Trophoblast cell (in vitro differentiated cells and primary cell): ENCODE measurements around the gene PDE11A.
A peak's percentile ranks its signal among the peaks of the same experiment; 100 is the strongest.

ENCODE experiments used
- DNase-seq, 2 donors: peaks; one replicate each; pipeline ENCODE4 v3.0.0-alpha.2; 2016
- H2AFZ ChIP-seq: 2 replicates; pipeline ENCODE4 v1.6.1; 2013; ENCODE audit warnings: low read length, moderate library complexity, mild to moderate bottlenecking; ENCODE audit not compliant: insufficient read depth, poor library complexity
- H2AK5ac ChIP-seq: 2 replicates; pipeline ENCODE4 v1.6.1; 2013; ENCODE audit warnings: mild to moderate bottlenecking, low read length
- H2BK120ac ChIP-seq: 2 replicates; pipeline ENCODE4 v1.6.1; 2013; ENCODE audit warnings: low read length, mild to moderate bottlenecking, moderate library complexity; ENCODE audit not compliant: insufficient read depth, poor library complexity
- H2BK12ac ChIP-seq: 2 replicates; pipeline ENCODE4 v1.6.1; 2013; ENCODE audit warnings: mild to moderate bottlenecking, low read length, moderate library complexity
- H2BK5ac ChIP-seq: 2 replicates; pipeline ENCODE4 v1.6.1; 2013; ENCODE audit warnings: low read length, low read depth, moderate library complexity, mild to moderate bottlenecking; ENCODE audit not compliant: poor library complexity
- H3K14ac ChIP-seq: 2 replicates; pipeline ENCODE4 v1.6.1; 2013; ENCODE audit warnings: mild to moderate bottlenecking, low read length
- H3K18ac ChIP-seq: 2 replicates; pipeline ENCODE4 v1.6.1; 2013; ENCODE audit warnings: mild to moderate bottlenecking, low read length
- H3K23ac ChIP-seq: 2 replicates; pipeline ENCODE4 v1.6.1; 2013; ENCODE audit warnings: low read length
- H3K27ac ChIP-seq: 2 replicates; pipeline ENCODE4 v1.5.1; 2013; ENCODE audit warnings: low read depth, mild to moderate bottlenecking, inconsistent platforms, low read length, moderate library complexity
- H3K27me3 ChIP-seq: 2 replicates; pipeline ENCODE4 v1.6.1; 2013; ENCODE audit warnings: inconsistent platforms, mild to moderate bottlenecking, low read length, moderate library complexity; ENCODE audit not compliant: insufficient read depth
- H3K36me3 ChIP-seq, 2 experiments: 1 replicate in 1 of 2; 2 replicates in 1 of 2; pipeline ENCODE4 v1.6.1; 2013; ENCODE audit warnings: low read length in 2 of 2, mild to moderate bottlenecking in 2 of 2, moderate library complexity in 1 of 2; ENCODE audit not compliant: insufficient read depth in 2 of 2, control insufficient read depth in 1 of 2
- H3K4ac ChIP-seq: 2 replicates; pipeline ENCODE4 v1.6.1; 2013; ENCODE audit warnings: low read depth, mild to moderate bottlenecking, low read length, moderate library complexity
- H3K4me1 ChIP-seq, 2 experiments: 1 replicate in 1 of 2; 2 replicates in 1 of 2; pipeline ENCODE4 v1.6.1; 2013; ENCODE audit warnings: low read length in 2 of 2, mild to moderate bottlenecking in 2 of 2, moderate library complexity in 1 of 2; ENCODE audit not compliant: insufficient read depth in 2 of 2, control insufficient read depth in 1 of 2
- H3K4me2 ChIP-seq: 2 replicates; pipeline ENCODE4 v1.6.1; 2013; ENCODE audit warnings: inconsistent platforms, mild to moderate bottlenecking, low read length, moderate library complexity
- H3K4me3 ChIP-seq: 2 replicates; pipeline ENCODE4 v1.5.1; 2013; ENCODE audit warnings: mild to moderate bottlenecking, low read depth, low read length, inconsistent platforms
- H3K79me1 ChIP-seq: one replicate; pipeline ENCODE4 v1.6.1; 2013; ENCODE audit warnings: low read length
- H3K79me2 ChIP-seq: 2 replicates; pipeline ENCODE4 v1.6.1; 2013; ENCODE audit warnings: low read length, mild to moderate bottlenecking; ENCODE audit not compliant: control insufficient read depth, insufficient read depth, poor library complexity
- H3K9ac ChIP-seq: 2 replicates; pipeline ENCODE4 v1.6.1; 2013; ENCODE audit warnings: mild to moderate bottlenecking, low read length
- H3K9me3 ChIP-seq: 2 replicates; pipeline ENCODE4 v1.6.1; 2013; ENCODE audit warnings: low read depth, mild to moderate bottlenecking, control low read depth, inconsistent platforms, low read length; ENCODE audit not compliant: insufficient read depth
- H4K12ac ChIP-seq: 2 replicates; pipeline ENCODE4 v1.6.1; 2013; ENCODE audit warnings: low read depth, mild to moderate bottlenecking, low read length, moderate library complexity
- H4K8ac ChIP-seq: 2 replicates; pipeline ENCODE4 v1.6.1; 2013; ENCODE audit warnings: low read depth, mild to moderate bottlenecking, low read length, moderate library complexity
- H4K91ac ChIP-seq: one replicate; pipeline ENCODE4 v1.6.1; 2013; ENCODE audit warnings: low read depth, mild to moderate bottlenecking, low read length, moderate library complexity
- WGBS: extraction: QIAGEN DNeasy Blood & Tissue Kit; methylation state at CpG from one replicate; pipeline ENCODE4 v1.1.7; 2013; ENCODE audit warnings: missing lambda C conversion rate; ENCODE audit not compliant: insufficient read length, insufficient coverage; ENCODE audit errors: extremely low coverage; 5-methylcytosine and 5-hydroxymethylcytosine counted together

The PDE11A gene

DNA sequence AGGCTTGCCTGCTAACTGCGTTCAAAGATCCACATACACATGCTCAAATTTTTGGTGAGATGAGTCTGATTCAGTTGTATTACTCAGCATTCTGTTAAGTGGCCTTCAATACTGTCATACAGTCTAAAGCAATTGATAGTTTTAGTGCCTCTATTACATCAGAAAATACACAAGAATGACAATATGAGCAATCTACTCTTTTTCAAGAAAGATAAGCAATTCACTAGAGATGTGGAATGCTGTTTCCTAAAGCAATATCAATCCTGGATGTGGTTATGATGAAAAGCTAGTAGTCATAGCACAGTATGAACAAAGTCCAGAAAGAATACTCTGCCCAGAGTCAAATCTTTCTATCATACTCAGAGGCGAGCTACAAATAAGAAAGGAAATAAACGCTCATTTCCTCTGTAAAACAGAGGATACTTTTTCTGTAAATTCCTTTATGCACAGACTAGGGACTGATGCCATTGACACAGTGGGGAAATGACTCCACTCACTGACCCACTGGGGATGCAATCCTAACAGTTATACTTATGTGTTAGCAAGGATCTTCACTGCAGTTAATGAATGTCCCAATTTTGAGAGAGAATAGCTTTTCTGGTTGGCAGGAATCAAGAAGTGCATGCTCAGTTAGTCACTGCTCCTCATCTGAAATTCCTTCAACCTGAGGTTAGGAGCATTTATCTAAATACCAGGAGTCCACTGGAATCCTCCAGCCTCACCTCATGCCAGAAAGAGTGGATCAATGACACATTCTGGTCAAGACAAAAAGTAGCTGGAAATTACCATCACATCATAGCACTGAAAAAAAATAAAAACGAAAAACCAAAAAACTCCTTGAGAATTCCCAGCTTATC lies 83.3 kb downstream of the PDE11A start:
- no peak overlapping the region for H4K91ac ChIP-seq
- no peak overlapping the region for H3K4ac ChIP-seq
- H3K9me3 ChIP-seq, result no peaks in the 10 kb centered on the region
- H2AFZ ChIP-seq, result no peak overlapping the region
- no peak overlapping the region for H3K23ac ChIP-seq
- H3K79me1 ChIP-seq, result no peaks in the 10 kb centered on the region
- no peak overlapping the region for H4K8ac ChIP-seq
- no peak overlapping the region for H3K4me3 ChIP-seq
- no peaks in the 10 kb centered on the region for H3K27me3 ChIP-seq
- no peak overlapping the region for H2BK12ac ChIP-seq
- no peak overlapping the region for H2AK5ac ChIP-seq
- no peak overlapping the region for H3K18ac ChIP-seq
- no peaks in the 10 kb centered on the region for H3K4me1 ChIP-seq
- DNase-seq, result peak; percentile 2 to 32
- no CpG with 5 or more reads among the region's 4 CpGs for WGBS
- no peak overlapping the region for H3K27ac ChIP-seq
- no peak overlapping the region for H3K14ac ChIP-seq
- H4K12ac ChIP-seq, result no peak overlapping the region
- H2BK120ac ChIP-seq, result no peak overlapping the region
- no peak overlapping the region for H2BK5ac ChIP-seq
- no peaks in the 10 kb centered on the region for H3K79me2 ChIP-seq
- H3K4me2 ChIP-seq, result no peak overlapping the region
- no peaks in the 10 kb centered on the region for H3K36me3 ChIP-seq
- H3K9ac ChIP-seq, result no peak overlapping the region

GRCh38 chr2:177984749-177985148 lies 87.8 kb downstream of the PDE11A start:
- Histone ChIP-seq H3K79me1 (no peaks in the 10 kb centered on the region), H3K27me3 (no peaks in the 10 kb centered on the region), H3K36me3 (no peaks in the 10 kb centered on the region), H3K4me1 (no peaks in the 10 kb centered on the region), H3K27ac (no peak overlapping the region), H3K23ac (no peak overlapping the region), H3K14ac (no peak overlapping the region), H4K12ac (no peak overlapping the region), H3K18ac (no peak overlapping the region), H3K9me3 (no peaks in the 10 kb centered on the region), H3K9ac (no peak overlapping the region), H4K8ac (no peak overlapping the region), H3K4me2 (no peak overlapping the region), H4K91ac (no peak overlapping the region), H3K79me2 (no peaks in the 10 kb centered on the region), H3K4me3 (no peak overlapping the region), H2AK5ac (no peak overlapping the region), H2AFZ (no peak overlapping the region), H2BK120ac (no peak overlapping the region), H2BK12ac (no peak overlapping the region), H3K4ac (no peak overlapping the region), H2BK5ac (no peak overlapping the region)
- WGBS, result no CpG with 5 or more reads among the region's 1 CpG
- no peak for DNase-seq

DNA sequence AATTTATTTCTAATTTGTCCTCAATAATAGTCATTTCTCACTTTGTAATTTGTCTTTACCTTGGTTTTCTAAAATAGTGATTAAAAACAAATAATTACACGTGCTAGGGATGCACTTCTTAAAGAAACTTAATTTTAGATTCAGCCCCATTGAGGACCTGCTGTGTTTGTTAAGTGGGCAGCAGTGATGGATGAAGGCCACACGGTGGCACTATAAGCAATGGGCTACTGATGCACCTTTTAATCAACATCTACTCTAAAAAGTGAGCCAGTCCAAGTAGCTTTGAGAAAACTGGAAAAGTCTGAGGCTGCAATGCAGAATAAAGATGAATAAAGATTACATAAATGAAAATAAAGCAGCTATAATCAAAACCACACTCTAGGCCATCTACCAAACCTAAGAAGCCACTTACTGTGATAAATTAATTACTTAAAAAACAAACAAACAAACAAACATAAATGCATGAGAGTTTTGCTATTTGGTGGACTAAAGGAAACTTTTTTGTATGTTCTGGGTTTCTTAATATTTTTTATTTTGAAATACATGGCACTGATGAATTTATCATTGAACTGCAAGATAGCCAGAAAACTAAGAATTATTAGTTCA lies 89.3 kb downstream of the PDE11A start:
- peak; percentile 27 to 69 for DNase-seq
- H2AK5ac ChIP-seq, result no peak overlapping the region
- no peak overlapping the region for H2AFZ ChIP-seq
- H3K36me3 ChIP-seq, result no peaks in the 10 kb centered on the region
- no peaks in the 10 kb centered on the region for H3K9me3 ChIP-seq
- H3K4me1 ChIP-seq, result no peaks in the 10 kb centered on the region
- no peak overlapping the region for H4K8ac ChIP-seq
- no peak overlapping the region for H3K27ac ChIP-seq
- H2BK12ac ChIP-seq, result no peak overlapping the region
- no peak overlapping the region for H3K23ac ChIP-seq
- WGBS, result no CpG with 5 or more reads among the region's 2 CpGs
- H4K91ac ChIP-seq, result no peak overlapping the region
- H3K4me2 ChIP-seq, result no peak overlapping the region
- no peak overlapping the region for H2BK5ac ChIP-seq
- H3K14ac ChIP-seq, result no peak overlapping the region
- no peaks in the 10 kb centered on the region for H3K27me3 ChIP-seq
- no peak overlapping the region for H3K18ac ChIP-seq
- no peak overlapping the region for H3K4me3 ChIP-seq
- no peak overlapping the region for H3K9ac ChIP-seq
- no peaks in the 10 kb centered on the region for H3K79me1 ChIP-seq
- H3K4ac ChIP-seq, result no peak overlapping the region
- H4K12ac ChIP-seq, result no peak overlapping the region
- H3K79me2 ChIP-seq, result no peaks in the 10 kb centered on the region
- H2BK120ac ChIP-seq, result no peak overlapping the region

DNA sequence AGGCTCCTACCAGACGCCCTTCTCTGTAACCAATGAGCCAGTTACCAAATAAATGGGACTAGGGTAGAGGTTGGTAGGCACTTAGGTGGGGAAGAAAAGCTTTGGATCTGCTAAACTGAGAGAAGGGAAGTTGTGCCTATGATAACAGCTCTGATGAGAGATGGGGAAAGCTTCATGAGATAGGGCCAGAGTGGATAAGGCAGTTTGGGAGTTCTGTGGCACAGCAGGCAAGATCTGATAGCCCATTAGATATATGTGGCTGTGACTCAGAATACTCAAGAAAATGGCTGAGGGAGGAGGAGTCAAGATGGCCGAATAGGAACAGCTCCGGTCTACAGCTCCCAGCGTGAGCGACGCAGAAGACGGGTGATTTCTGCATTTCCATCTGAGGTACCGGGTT lies 99.8 kb downstream of the PDE11A start:
- Histone ChIP-seq H4K12ac (no peak overlapping the region), H2BK12ac (no peak overlapping the region), H3K27me3 (no peaks in the 10 kb centered on the region), H3K23ac (no peak overlapping the region), H3K4me2 (no peak overlapping the region), H2BK5ac (no peak overlapping the region), H3K18ac (no peak overlapping the region), H3K79me2 (no peaks in the 10 kb centered on the region), H3K14ac (no peak overlapping the region), H3K4me3 (no peak overlapping the region), H3K79me1 (no peaks in the 10 kb centered on the region), H3K36me3 (no peaks in the 10 kb centered on the region), H2BK120ac (no peak overlapping the region), H3K9ac (no peak overlapping the region), H2AFZ (peak overlapping the region; percentile 71), H4K91ac (no peak overlapping the region), H3K9me3 (no peaks in the 10 kb centered on the region), H2AK5ac (no peak overlapping the region), H3K27ac (no peak overlapping the region), H3K4me1 (no peaks in the 10 kb centered on the region), H4K8ac (peak overlapping the region; percentile 54), H3K4ac (no peak overlapping the region)
- WGBS, result no CpG with 5 or more reads among the region's 8 CpGs
- no peak for DNase-seq
